Activated CD4-positive, alpha-beta memory T cell treated with anti-CD3 and anti-CD28 coated beads, Interleukin-2, amount 10 ng/mL, durations not matched to agents 7 days and 5 days (primary cell): Measurements from ENCODE around the gene GFPT2. TPM values are rescaled to one million over a fixed set of nuclear protein-coding genes. Genes with fewer than 3 reads are reported as not detected.

Source experiments
- CTCF ChIA-PET: fragments of 350-600 bp; sonication (Branson Sonifier 250); formaldehyde crosslinking; loops from one replicate; lab custom pipeline; 2021; ENCODE audit warnings: antibody characterized with exemption, inconsistent platforms; lab: Charles Lee
- POLR2A ChIA-PET: fragments of 350-600 bp; sonication (Branson Sonifier 250); formaldehyde crosslinking; loops from one replicate; lab custom pipeline; 2021; ENCODE audit warnings: antibody characterized with exemption; lab: Charles Lee
- DNase-seq: peaks from one replicate; pipeline ENCODE4 v3.0.0-alpha.2; 2020
- H3K27ac Mint-ChIP-seq: one replicate; pipeline ENCODE4 v1.8.0; 2021; ENCODE audit warnings: mild to moderate bottlenecking, mixed read lengths
- H3K27me3 Mint-ChIP-seq: one replicate; pipeline ENCODE4 v1.8.0; 2021; ENCODE audit warnings: mixed read lengths
- H3K36me3 Mint-ChIP-seq: one replicate; pipeline ENCODE4 v1.8.0; 2021; ENCODE audit warnings: low read depth, mixed read lengths
- H3K4me1 Mint-ChIP-seq: one replicate; pipeline ENCODE4 v1.8.0; 2021; ENCODE audit warnings: mixed read lengths
- H3K4me3 Mint-ChIP-seq: one replicate; pipeline ENCODE4 v1.8.0; 2021; ENCODE audit warnings: mild to moderate bottlenecking, mixed read lengths
- H3K9me3 Mint-ChIP-seq: one replicate; pipeline ENCODE4 v1.8.0; 2021; ENCODE audit warnings: mixed read lengths
- total RNA-seq, 2 experiments: library from RNA; stranded (reverse); gene quantifications; one replicate each; pipeline ENCODE4 v1.2.3, GENCODE V29; 2021

Gene GFPT2
- total RNA-seq, 2 experiments from 2014 or later = not detected

- Mint-ChIP-seq H3K9me3 (peaks cover 28% of the 10 kb centered on the region), H3K36me3 (peaks cover 81% of the 10 kb centered on the region), H3K4me1 (no peaks in the 10 kb centered on the region), H3K27me3 (no peaks in the 10 kb centered on the region), H3K27ac (no peak overlapping the region), H3K4me3 (no peak overlapping the region)
- ChIA-PET POLR2A (no interaction called here), CTCF (no interaction called here)
- DNase-seq = no peak
These were observed 69.0 kb downstream of the GFPT2 start for GRCh38 chr5:180284149-180284548.

DNA sequence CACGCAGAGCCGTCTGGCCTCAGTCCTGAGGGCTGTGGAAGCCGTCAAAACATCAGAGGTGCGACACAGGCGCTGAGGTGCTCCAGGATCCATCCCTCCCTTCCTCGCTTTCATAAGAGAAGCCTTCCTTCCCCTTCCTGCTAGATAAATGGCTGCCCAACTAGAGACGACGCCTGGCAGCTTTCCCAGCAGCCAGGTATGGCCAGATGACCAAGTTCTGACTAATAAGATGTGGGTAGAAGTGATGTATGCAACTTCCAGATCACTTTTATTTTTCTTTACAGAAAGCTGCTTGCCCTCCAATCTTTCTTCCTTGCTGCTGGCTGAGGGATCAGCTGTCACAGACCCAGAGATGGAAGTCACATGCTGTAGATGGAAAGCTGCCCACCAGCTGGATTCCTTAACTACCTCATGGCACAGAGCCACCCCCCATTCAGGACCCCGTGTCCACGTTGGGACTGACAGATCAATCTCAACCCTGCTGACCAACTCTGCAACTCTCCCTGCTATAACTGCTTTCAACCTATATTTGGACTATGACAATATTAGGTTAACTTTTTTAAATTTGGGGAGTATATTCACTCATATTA is 70.0 kb downstream of the GFPT2 start:
- no peaks in the 10 kb centered on the region for H3K4me1 Mint-ChIP-seq
- no peak overlapping the region for H3K27ac Mint-ChIP-seq
- H3K4me3 Mint-ChIP-seq = no peak overlapping the region
- peaks cover 31% of the 10 kb centered on the region for H3K9me3 Mint-ChIP-seq
- H3K27me3 Mint-ChIP-seq = no peaks in the 10 kb centered on the region
- POLR2A ChIA-PET = no interaction called here
- CTCF ChIA-PET = no interaction called here
- H3K36me3 Mint-ChIP-seq = peaks cover 89% of the 10 kb centered on the region
- no peak for DNase-seq

GRCh38 chr5:180282281-180282680 is 70.9 kb downstream of the GFPT2 start:
- Mint-ChIP-seq H3K27me3 (no peaks in the 10 kb centered on the region), H3K36me3 (peaks cover 89% of the 10 kb centered on the region), H3K27ac (no peak overlapping the region), H3K9me3 (peaks cover 35% of the 10 kb centered on the region), H3K4me3 (no peak overlapping the region), H3K4me1 (no peaks in the 10 kb centered on the region)
- ChIA-PET POLR2A (no interaction called here), CTCF (no interaction called here)
- no peak for DNase-seq

- POLR2A ChIA-PET = interaction anchor here (0.9 kb wide), 1 partner anchor 9 kb away, joined by 4 read pairs; no protein-coding TSS in a partner anchor
- no peak overlapping the region for H3K27ac Mint-ChIP-seq
- CTCF ChIA-PET = interaction anchor here (1.2 kb wide), 1 partner anchor 9 kb away, joined by 3 read pairs; no protein-coding TSS in a partner anchor
These were observed 71.4 kb downstream of the GFPT2 start for GRCh38 chr5:180281706-180282105.

GRCh38 chr5:180274695-180275094 is 78.4 kb downstream of the GFPT2 start:
- peaks cover 75% of the 10 kb centered on the region for H3K36me3 Mint-ChIP-seq
- no peaks in the 10 kb centered on the region for H3K27me3 Mint-ChIP-seq
- peaks cover 47% of the 10 kb centered on the region for H3K9me3 Mint-ChIP-seq
- ChIA-PET POLR2A (no interaction called here), CTCF (interaction anchor here (1.7 kb wide), 1 partner anchor 18 kb away, joined by 6 read pairs; no protein-coding TSS in a partner anchor)
- H3K27ac Mint-ChIP-seq = no peak overlapping the region
- no peak overlapping the region for H3K4me3 Mint-ChIP-seq
- no peaks in the 10 kb centered on the region for H3K4me1 Mint-ChIP-seq
- no peak for DNase-seq

More at GRCh38 chr5:180281706-180282105, 71.4 kb downstream of the GFPT2 start:
- Mint-ChIP-seq H3K9me3 (peaks cover 36% of the 10 kb centered on the region), H3K27me3 (no peaks in the 10 kb centered on the region), H3K4me3 (no peak overlapping the region), H3K36me3 (peaks cover 89% of the 10 kb centered on the region), H3K4me1 (no peaks in the 10 kb centered on the region)
- DNase-seq = no peak

DNA sequence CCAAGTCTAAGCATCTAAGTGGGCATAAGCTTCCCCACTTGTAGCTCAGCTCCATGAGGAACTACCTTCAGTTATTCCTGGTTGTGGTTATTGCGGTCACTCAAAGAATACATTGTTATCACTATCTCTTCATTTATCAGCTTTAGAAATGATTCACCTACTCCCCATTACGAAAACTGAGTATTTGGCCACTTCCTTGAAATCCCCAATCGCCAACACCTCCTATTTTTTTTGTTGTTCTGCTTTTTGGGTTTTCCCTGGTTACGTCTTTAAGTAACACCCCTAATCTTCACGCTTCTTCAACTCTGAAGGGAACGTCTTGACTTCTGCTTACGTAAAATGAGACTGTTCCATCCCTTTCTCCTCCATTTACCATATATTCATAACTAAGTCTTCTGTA is 81.9 kb downstream of the GFPT2 start:
- Mint-ChIP-seq H3K27ac (no peak overlapping the region), H3K4me3 (no peak overlapping the region), H3K9me3 (peaks cover 42% of the 10 kb centered on the region), H3K36me3 (peaks cover 70% of the 10 kb centered on the region), H3K27me3 (no peaks in the 10 kb centered on the region), H3K4me1 (no peaks in the 10 kb centered on the region)
- no peak for DNase-seq
- ChIA-PET CTCF (interaction anchor here (0.6 kb wide), 1 partner anchor 21 kb away, joined by 4 read pairs; no protein-coding TSS in a partner anchor), POLR2A (no interaction called here)

DNA sequence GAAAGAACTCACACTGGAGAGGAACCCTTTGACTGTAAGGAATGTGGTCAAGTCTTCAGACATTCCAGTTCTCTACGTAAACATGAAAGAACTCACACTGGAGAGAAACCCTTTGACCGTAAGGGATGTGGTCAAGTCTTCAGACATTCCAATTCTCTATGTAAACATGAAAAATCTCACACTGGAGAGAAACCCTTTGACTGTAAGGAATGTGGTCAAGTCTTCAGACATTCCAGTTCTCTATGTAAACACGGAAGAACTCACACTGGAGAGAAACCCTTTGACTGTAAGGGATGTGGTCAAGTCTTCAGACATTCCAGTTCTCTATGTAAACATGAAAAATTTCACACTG is 93.9 kb downstream of the GFPT2 start:
- no peak for DNase-seq
- H3K4me3 Mint-ChIP-seq = no peak overlapping the region
- H3K36me3 Mint-ChIP-seq = peaks cover 87% of the 10 kb centered on the region
- peaks cover 67% of the 10 kb centered on the region for H3K9me3 Mint-ChIP-seq
- ChIA-PET POLR2A (no interaction called here), CTCF (no interaction called here)
- H3K27ac Mint-ChIP-seq = no peak overlapping the region
- no peaks in the 10 kb centered on the region for H3K27me3 Mint-ChIP-seq
- no peaks in the 10 kb centered on the region for H3K4me1 Mint-ChIP-seq

- POLR2A ChIA-PET = no interaction called here
- H3K4me3 Mint-ChIP-seq = no peak overlapping the region
- no peak overlapping the region for H3K27ac Mint-ChIP-seq
- no peaks in the 10 kb centered on the region for H3K4me1 Mint-ChIP-seq
- H3K27me3 Mint-ChIP-seq = no peaks in the 10 kb centered on the region
- peaks cover 85% of the 10 kb centered on the region for H3K36me3 Mint-ChIP-seq
- peaks cover 65% of the 10 kb centered on the region for H3K9me3 Mint-ChIP-seq
- no peak for DNase-seq
- CTCF ChIA-PET = no interaction called here
These were observed 99.9 kb downstream of the GFPT2 start for GRCh38 chr5:180253036-180253824.

DNA sequence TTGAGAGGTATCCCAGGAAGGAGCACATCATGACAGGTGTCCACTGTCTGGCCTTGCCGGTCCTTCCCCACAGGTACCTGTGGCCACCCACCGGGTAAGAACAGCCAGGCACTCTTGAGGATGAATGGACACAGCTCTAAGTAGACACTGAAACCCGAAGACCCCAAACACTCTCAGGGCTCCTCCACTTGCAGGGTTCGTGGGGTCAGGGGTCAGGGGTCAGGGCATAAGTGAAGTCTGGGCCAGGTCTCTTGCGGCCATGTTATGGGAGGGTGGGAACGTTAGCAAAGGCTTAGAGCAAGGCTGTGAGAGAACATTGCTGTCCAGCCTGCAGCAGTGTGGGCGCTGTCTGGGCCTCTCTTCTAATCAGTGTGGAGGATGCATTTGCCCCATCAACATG is 101.2 kb downstream of the GFPT2 start:
- DNase-seq = no peak
- H3K4me3 Mint-ChIP-seq = no peak overlapping the region
- H3K27ac Mint-ChIP-seq = no peak overlapping the region
- no peaks in the 10 kb centered on the region for H3K27me3 Mint-ChIP-seq
- H3K9me3 Mint-ChIP-seq = peaks cover 61% of the 10 kb centered on the region
- ChIA-PET CTCF (no interaction called here), POLR2A (no interaction called here)
- H3K4me1 Mint-ChIP-seq = no peaks in the 10 kb centered on the region
- H3K36me3 Mint-ChIP-seq = peaks cover 85% of the 10 kb centered on the region

GRCh38 chr5:180251141-180251540 is 102.0 kb downstream of the GFPT2 start:
- Mint-ChIP-seq H3K27ac (no peak overlapping the region), H3K4me3 (no peak overlapping the region), H3K27me3 (no peaks in the 10 kb centered on the region), H3K9me3 (peaks cover 63% of the 10 kb centered on the region), H3K36me3 (peaks cover 91% of the 10 kb centered on the region), H3K4me1 (no peaks in the 10 kb centered on the region)
- ChIA-PET POLR2A (no interaction called here), CTCF (no interaction called here)
- DNase-seq = no peak

Other genes starting within 250 kb of the GFPT2 start
- gene RASGEF1C, start 144.1 kb downstream of the GFPT2 start, total RNA-seq = not detected
- 10 to 100 TPM; 42.5 to 44.4 TPM for gene MAPK9, start 61.3 kb downstream of the GFPT2 start, total RNA-seq
- gene CNOT6, start 141.0 kb upstream of the GFPT2 start, total RNA-seq = 10 to 100 TPM; 34.9 to 36.2 TPM
- not detected for gene SCGB3A1, start 238.2 kb upstream of the GFPT2 start, total RNA-seq